ENCODE data around the gene CDC42SE2. TPM values are rescaled to one million over a fixed set of nuclear protein-coding genes. Genes with fewer than 3 reads are reported as not detected.
A peak's percentile ranks its signal among the peaks of the same experiment; 100 is the strongest.

Gene CDC42SE2
- total RNA-seq, 6 donors from 2014 or later = 13.6 to 92.1 (median 36.5) TPM

DNA sequence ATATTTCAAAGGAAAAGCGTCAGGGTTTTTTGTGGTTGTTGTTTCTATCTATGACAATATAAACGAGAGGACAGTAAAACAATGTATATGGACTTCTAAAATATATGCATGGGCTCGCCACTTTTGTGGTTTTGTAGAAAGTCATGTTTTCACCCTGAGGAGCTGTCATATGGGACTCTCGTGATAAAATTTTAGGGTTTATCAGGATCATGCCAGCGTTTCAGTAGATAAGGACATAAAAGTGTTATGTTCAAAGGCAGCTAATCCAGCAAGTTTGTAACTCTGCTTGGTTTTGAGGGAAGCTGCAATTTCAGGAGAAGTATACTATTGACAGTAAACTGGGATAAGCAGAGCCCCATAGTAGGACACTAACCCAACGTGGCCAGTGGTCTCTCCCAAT is 120.3 kb downstream of the CDC42SE2 start:
- TF ChIP-seq POLR2A (IDR thresholded peaks at IDR 0.05) = no peak
- TF ChIP-seq EP300 (IDR thresholded peaks at IDR 0.05) = no peak
- no peak for TF ChIP-seq POLR2AphosphoS5 (IDR thresholded peaks at IDR 0.05)
- TF ChIP-seq CTCF (IDR thresholded peaks at IDR 0.05) = no peak
- Histone ChIP-seq H3K27ac (no peak overlapping the region), H3K4me3 (no peak overlapping the region), H3K4me1 (peaks cover 38 to 52% (median 43%) of the 10 kb centered on the region in 4 donors), H3K27me3 (no peaks in the 10 kb centered on the region), H3K36me3 (peaks cover 0 to 9% (median 1%) of the 10 kb centered on the region in 4 donors), H3K9me3 (no peaks in the 10 kb centered on the region)
- no peak for DNase-seq
- 65 to 69% methylated on average over 6 of the region's 6 CpGs for WGBS, 2 donors
- no peak for ATAC-seq (ENCODE audit: low FRiP score in 2 of 2)

DNA sequence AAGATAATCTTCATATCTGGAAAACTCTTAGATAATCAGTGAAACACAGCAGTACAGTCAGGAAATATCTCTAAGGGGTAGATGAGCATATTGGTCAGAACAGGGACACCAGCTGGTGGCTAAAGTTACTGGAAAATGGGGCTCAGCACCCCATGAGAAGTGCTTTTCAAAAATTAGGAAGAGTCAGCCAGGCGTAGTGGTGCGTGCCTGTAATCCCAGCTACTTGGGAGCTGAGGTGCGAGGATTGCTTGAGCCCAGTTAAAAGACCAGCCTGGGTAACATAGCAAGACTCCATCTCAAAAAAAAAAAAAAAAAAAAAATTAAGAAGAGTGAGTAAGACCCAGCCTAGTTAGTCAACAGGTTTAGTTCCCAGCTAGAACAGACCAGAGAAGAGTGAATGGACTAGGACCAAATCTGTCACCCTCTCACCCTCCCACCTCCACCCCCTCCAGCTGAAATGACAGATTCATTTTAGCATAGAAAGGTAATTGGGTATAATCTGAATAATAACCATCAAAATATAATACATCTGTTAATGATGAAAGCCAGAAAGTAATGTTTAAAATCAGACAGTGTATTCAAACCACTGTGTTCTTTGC is 120.9 kb downstream of the CDC42SE2 start:
- DNase-seq (no peak), ATAC-seq (ENCODE audit: low FRiP score in 2 of 2) (no peak)
- Histone ChIP-seq H3K27ac (no peak overlapping the region), H3K9me3 (no peaks in the 10 kb centered on the region), H3K36me3 (peaks cover 0 to 9% (median 1%) of the 10 kb centered on the region in 4 donors), H3K4me1 (peaks cover 32 to 46% (median 38%) of the 10 kb centered on the region in 4 donors), H3K4me3 (no peak overlapping the region), H3K27me3 (no peaks in the 10 kb centered on the region)
- TF ChIP-seq POLR2AphosphoS5 (IDR thresholded peaks at IDR 0.05) = no peak
- TF ChIP-seq EP300 (IDR thresholded peaks at IDR 0.05) = no peak
- TF ChIP-seq POLR2A (IDR thresholded peaks at IDR 0.05) = no peak
- TF ChIP-seq CTCF (IDR thresholded peaks at IDR 0.05) = no peak
- WGBS, 2 donors = 97 to 98% methylated on average over 3 of the region's 3 CpGs

DNA sequence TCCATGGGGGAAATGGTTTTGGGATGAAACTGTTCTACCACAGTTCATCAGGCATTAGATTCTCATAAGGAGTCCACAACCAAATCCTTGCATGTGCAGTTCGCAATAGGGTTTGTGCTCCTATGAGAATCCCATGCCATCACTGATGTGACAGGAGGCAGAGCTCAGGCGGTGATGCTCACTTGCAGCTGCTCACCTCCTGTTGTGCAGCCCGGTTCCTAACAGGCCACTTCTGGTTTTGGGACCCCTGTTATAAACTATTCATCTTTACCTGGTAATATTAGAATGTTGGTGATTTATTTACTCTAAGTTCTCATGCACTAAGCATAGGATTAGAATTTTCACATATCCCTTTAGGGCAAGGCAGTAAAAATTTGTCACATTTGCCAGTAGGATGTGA is 122.3 kb downstream of the CDC42SE2 start:
- Histone ChIP-seq H3K9me3 (no peaks in the 10 kb centered on the region), H3K27ac (peak overlapping the region in 1 of 4 donors; percentile 54), H3K4me1 (peaks cover 19 to 32% (median 25%) of the 10 kb centered on the region in 4 donors), H3K4me3 (no peak overlapping the region), H3K36me3 (peaks cover 0 to 13% (median 3%) of the 10 kb centered on the region in 4 donors), H3K27me3 (no peaks in the 10 kb centered on the region)
- DNase-seq (no peak), ATAC-seq (ENCODE audit: low FRiP score in 2 of 2) (no peak)
- no peak for TF ChIP-seq POLR2A (IDR thresholded peaks at IDR 0.05)
- no peak for TF ChIP-seq CTCF (IDR thresholded peaks at IDR 0.05)
- no peak for TF ChIP-seq POLR2AphosphoS5 (IDR thresholded peaks at IDR 0.05)
- no peak for TF ChIP-seq EP300 (IDR thresholded peaks at IDR 0.05)
- 94 to 100% methylated on average over 3 of the region's 3 CpGs for WGBS, 2 donors

GRCh38 chr5:131386779-131387178 is 122.9 kb downstream of the CDC42SE2 start:
- ATAC-seq (ENCODE audit: low FRiP score in 2 of 2) (no peak), DNase-seq (no peak)
- peaks cover 13 to 26% (median 21%) of the 10 kb centered on the region in 4 donors for H3K4me1 ChIP-seq
- H3K4me3 ChIP-seq = no peak overlapping the region
- TF ChIP-seq POLR2A (IDR thresholded peaks at IDR 0.05) (no peak), POLR2AphosphoS5 (IDR thresholded peaks at IDR 0.05) (peak in 1 of 2 donors; percentile 37), CTCF (IDR thresholded peaks at IDR 0.05) (no peak), EP300 (IDR thresholded peaks at IDR 0.05) (peak in 2 of 4 donors; percentile 16 to 18)
- H3K27ac ChIP-seq = peak overlapping the region in 1 of 4 donors; percentile 54
- H3K27me3 ChIP-seq = no peaks in the 10 kb centered on the region
- H3K9me3 ChIP-seq = no peaks in the 10 kb centered on the region
- peaks cover 0 to 19% (median 7%) of the 10 kb centered on the region in 4 donors for H3K36me3 ChIP-seq
- 23 to 55% methylated on average over 4 of the region's 4 CpGs for WGBS, 2 donors

DNA sequence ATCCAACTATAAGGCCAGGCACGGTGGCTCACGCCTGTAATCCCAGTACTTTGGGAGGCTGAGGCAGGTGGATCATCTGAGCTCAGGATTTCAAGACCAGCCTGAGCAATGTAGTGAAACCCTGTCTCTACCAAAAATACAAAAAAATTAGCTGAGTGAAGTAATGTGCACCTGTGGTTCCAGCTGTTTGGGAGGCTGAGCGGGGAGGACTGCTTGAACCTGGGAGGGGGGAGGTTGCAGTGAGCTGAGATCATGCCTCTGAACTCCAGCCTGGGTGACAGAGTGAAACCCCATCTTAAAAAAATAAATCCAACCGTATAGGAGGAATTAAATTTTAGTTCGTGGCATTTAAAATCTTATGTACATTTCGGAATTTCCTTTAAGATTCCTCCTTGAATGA is 123.4 kb downstream of the CDC42SE2 start:
- WGBS, 2 donors = 92 to 93% methylated on average over 6 of the region's 6 CpGs
- ATAC-seq (ENCODE audit: low FRiP score in 2 of 2) = no peak
- TF ChIP-seq CTCF (IDR thresholded peaks at IDR 0.05) (no peak), POLR2AphosphoS5 (IDR thresholded peaks at IDR 0.05) (no peak), POLR2A (IDR thresholded peaks at IDR 0.05) (no peak), EP300 (IDR thresholded peaks at IDR 0.05) (no peak)
- Histone ChIP-seq H3K27ac (peak overlapping the region in 1 of 4 donors; percentile 54), H3K9me3 (no peaks in the 10 kb centered on the region), H3K36me3 (peaks cover 0 to 24% (median 8%) of the 10 kb centered on the region in 4 donors), H3K4me1 (peaks cover 9 to 21% (median 16%) of the 10 kb centered on the region in 4 donors), H3K4me3 (no peak overlapping the region), H3K27me3 (no peaks in the 10 kb centered on the region)
- DNase-seq = no peak
